WERI-Rb-1 (cell line): ENCODE results near the gene IDS.
"Not testable (repeated sequence)": the region's sequence is repeated elsewhere in the genome, so short reads cannot be mapped to it uniquely, and the experiment has no call there.

Experiments
- DNase-seq: peaks from one replicate; pipeline ENCODE4 v3.0.0-alpha.2; 2020
- H3K27ac ChIP-seq: fragments of 250-450 bp; sonication (Bioruptor Pico); 2 replicates; pipeline ENCODE4 v1.5.1; 2020; ENCODE audit warnings: mild to moderate bottlenecking, moderate library complexity
- H3K27me3 ChIP-seq: fragments of 250-450 bp; sonication (Bioruptor Pico); 2 replicates; pipeline ENCODE4 v1.5.1; 2021; ENCODE audit warnings: mild to moderate bottlenecking, low read depth, moderate library complexity; ENCODE audit not compliant: insufficient read depth, severe bottlenecking
- H3K36me3 ChIP-seq: fragments of 250-450 bp; sonication (Bioruptor Pico); 2 replicates; pipeline ENCODE4 v1.5.1; 2020; ENCODE audit warnings: mild to moderate bottlenecking, moderate library complexity
- H3K4me3 ChIP-seq: 2 replicates; pipeline ENCODE4 v1.5.1; 2011; ENCODE audit warnings: low read depth, mild to moderate bottlenecking, control low read depth, low read length
- H3K9me3 ChIP-seq: fragments of 250-450 bp; sonication (Bioruptor Pico); 2 replicates; pipeline ENCODE4 v1.5.1; 2021; ENCODE audit warnings: mild to moderate bottlenecking, moderate library complexity; ENCODE audit not compliant: severe bottlenecking
- TF ChIP-seq, protein P1 (sequence below): IDR thresholded peaks from 2 replicates; pipeline ENCODE4 v1.5.1; 2011; ENCODE audit warnings: low read depth, mild to moderate bottlenecking, control low read depth, inconsistent platforms, low read length

Gene IDS

DNA sequence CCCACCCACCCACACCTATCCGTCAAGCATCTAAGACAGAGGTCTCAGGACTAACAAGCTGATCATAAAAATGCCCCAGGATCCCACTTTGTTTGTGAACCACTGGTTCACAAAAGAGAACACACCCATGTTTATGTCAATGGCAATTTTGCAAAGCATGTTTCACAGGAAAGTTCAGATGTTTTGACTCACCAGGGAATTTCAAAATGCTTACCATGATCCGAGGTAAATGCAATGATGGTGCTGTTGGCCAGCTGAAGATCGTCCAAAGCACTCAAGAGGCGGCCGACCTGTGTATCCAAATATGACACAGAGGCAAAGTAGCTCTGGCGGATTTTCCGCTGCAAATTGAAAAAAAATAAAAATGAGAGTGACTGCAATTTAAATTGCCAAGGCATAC lies 15.0 kb downstream of the IDS start:
- Histone ChIP-seq H3K4me3 (no peak overlapping the region), H3K27me3 (no peaks in the 10 kb centered on the region), H3K9me3 (no peaks in the 10 kb centered on the region), H3K36me3 (no peaks in the 10 kb centered on the region; the same call in 1 of the 2 replicates), H3K27ac (no peak overlapping the region)
- TF ChIP-seq, protein P1, sequence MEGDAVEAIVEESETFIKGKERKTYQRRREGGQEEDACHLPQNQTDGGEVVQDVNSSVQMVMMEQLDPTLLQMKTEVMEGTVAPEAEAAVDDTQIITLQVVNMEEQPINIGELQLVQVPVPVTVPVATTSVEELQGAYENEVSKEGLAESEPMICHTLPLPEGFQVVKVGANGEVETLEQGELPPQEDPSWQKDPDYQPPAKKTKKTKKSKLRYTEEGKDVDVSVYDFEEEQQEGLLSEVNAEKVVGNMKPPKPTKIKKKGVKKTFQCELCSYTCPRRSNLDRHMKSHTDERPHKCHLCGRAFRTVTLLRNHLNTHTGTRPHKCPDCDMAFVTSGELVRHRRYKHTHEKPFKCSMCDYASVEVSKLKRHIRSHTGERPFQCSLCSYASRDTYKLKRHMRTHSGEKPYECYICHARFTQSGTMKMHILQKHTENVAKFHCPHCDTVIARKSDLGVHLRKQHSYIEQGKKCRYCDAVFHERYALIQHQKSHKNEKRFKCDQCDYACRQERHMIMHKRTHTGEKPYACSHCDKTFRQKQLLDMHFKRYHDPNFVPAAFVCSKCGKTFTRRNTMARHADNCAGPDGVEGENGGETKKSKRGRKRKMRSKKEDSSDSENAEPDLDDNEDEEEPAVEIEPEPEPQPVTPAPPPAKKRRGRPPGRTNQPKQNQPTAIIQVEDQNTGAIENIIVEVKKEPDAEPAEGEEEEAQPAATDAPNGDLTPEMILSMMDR: no peak
- no peak for DNase-seq

DNA sequence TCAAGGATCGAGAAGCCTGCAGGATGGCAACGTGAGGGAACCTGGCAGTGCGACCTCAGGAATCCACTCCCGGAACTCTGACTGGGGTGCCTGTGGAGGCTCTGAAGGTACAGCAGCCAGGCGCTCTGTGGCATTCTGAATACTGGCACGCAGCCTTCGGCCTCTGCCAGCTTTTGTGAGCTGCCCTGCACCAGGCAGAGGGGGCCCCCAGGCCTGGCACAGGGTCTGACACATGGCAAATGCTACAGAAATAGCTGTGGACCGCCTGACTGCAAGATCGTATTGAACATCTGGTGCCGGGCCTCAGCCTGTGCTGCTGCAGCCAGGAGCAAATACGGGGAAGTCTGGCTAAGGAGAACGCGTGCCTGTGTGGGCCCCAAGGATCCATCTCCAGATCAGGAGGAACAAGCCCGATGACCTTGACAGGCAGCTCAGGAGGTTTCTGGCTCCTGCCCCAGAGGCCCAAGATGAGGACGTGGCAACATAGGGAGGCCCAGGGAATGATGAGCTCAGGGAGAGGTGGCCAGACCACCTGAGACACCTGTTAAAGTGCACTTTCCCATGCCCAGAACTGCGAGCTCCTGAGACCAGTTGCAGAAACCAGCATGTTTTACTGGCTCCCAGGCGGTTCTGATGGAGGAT lies 16.6 kb downstream of the IDS start:
- H3K27me3 ChIP-seq, H3K27ac ChIP-seq, H3K36me3 ChIP-seq, DNase-seq, H3K9me3 ChIP-seq, H3K4me3 ChIP-seq: not testable (repeated sequence)

- H3K4me3 ChIP-seq, H3K36me3 ChIP-seq, H3K27me3 ChIP-seq, DNase-seq, H3K27ac ChIP-seq, H3K9me3 ChIP-seq: not testable (repeated sequence)
Observed at GRCh38 chrX:149488008-149488407, 17.1 kb downstream of the IDS start.

DNA sequence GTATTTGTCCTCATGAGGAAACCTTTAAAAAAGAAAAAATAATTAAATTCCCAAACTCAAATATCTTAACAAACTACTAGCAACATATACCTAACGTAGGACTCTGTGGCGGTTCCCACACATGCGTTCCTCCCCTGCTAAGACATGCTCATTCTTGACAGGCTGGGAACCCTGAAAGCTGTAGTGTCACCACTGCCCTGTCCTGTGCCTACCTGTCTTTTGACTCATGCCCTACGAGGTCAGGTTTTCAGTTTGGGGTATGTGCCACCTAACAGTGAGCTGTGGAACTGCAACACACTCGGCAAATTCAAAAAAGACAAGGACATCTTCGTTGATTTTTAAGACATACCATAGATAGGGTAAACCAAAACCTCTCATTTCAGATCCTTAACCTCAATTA lies 17.8 kb downstream of the IDS start:
- H3K9me3 ChIP-seq: no peaks in the 10 kb centered on the region
- no peak overlapping the region for H3K4me3 ChIP-seq
- no peak overlapping the region for H3K27ac ChIP-seq
- TF ChIP-seq, protein P1: peak; percentile 25; the same call in 1 of the 2 replicates
- no peak for DNase-seq
- H3K36me3 ChIP-seq: no peaks in the 10 kb centered on the region
- no peaks in the 10 kb centered on the region for H3K27me3 ChIP-seq

GRCh38 chrX:149476513-149476912 lies 28.6 kb downstream of the IDS start:
- peaks cover 32% of the 10 kb centered on the region for H3K27me3 ChIP-seq
- no peak overlapping the region for H3K4me3 ChIP-seq
- DNase-seq: no peak
- no peak overlapping the region for H3K27ac ChIP-seq
- TF ChIP-seq, protein P1: no peak
- H3K36me3 ChIP-seq: no peaks in the 10 kb centered on the region
- H3K9me3 ChIP-seq: no peaks in the 10 kb centered on the region

DNA sequence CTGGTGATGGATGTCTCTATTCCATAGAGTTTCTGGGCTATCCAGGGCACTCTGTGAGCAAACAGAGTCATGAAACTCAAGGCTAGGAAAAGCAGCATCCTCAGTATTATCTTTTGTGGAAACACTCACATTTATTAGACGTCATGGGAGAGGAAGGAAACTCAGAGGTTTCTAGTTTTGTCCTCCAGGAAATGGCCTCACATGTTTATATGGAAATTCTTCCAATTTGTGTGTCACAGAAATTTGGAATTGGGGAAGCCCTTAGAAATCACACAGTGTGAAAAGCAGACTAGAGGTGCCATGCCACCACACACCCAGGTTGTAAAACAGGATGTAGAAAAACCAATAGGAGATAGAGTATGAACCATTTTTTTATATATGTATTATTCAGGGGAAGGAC lies 31.1 kb downstream of the IDS start:
- TF ChIP-seq, protein P1: no peak

GRCh38 chrX:149473092-149473491 lies 32.0 kb downstream of the IDS start:
- no peaks in the 10 kb centered on the region for H3K36me3 ChIP-seq
- TF ChIP-seq, protein P1: no peak
- H3K9me3 ChIP-seq: no peaks in the 10 kb centered on the region
- H3K27me3 ChIP-seq: peaks cover 26% of the 10 kb centered on the region
- no peak overlapping the region for H3K4me3 ChIP-seq
- no peak for DNase-seq
- H3K27ac ChIP-seq: no peak overlapping the region

More for the DNA sequence above, 31.1 kb downstream of the IDS start:
- Histone ChIP-seq H3K27me3 (peaks cover 28% of the 10 kb centered on the region), H3K9me3 (no peaks in the 10 kb centered on the region), H3K4me3 (no peak overlapping the region), H3K27ac (no peak overlapping the region), H3K36me3 (no peaks in the 10 kb centered on the region)
- DNase-seq: no peak
